Thyroid gland (tissue), 4 donors: ENCODE data around the gene UGT2A2.

ENCODE experiments used
- POLR2A ChIP-seq, 2 donors: fragments of 450-650 bp; IDR thresholded peaks; one replicate each; pipeline ENCODE4 v1.6.1; 2017; ENCODE audit warnings: antibody characterized with exemption in 2 of 2, mild to moderate bottlenecking in 2 of 2, moderate library complexity in 1 of 2
- TF ChIP-seq, protein P1 (sequence below), 6 experiments: fragments of 200-600 bp in 3 of 6; fragments of 450-650 bp in 3 of 6; sonication (generic) in 3 of 6; IDR thresholded peaks; one replicate each; pipeline ENCODE4 v1.5.1; 2016 to 2019; ENCODE audit warnings: antibody characterized with exemption in 6 of 6, mild to moderate bottlenecking in 2 of 6, inconsistent platforms in 1 of 6, moderate library complexity in 1 of 6

DNA sequence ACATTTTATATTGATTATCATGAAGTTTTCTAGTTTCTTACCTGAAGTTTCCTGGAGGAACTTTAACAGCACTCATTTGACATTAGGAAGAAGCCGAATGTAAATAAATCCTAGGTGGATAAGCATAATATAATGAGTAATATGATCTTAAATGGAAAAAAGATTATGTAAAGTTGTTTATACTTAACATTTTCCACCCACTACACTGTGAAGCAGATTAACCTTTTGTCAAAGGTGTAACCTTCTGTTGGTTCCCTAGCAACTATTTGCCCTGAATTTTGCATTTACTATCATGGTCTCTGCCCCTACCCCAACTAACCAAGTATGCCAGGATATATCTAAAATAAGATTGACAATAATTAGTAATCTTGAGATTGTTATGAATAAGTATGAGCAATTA, 13.7 kb upstream of the UGT2A2 start, which contains the start of gene UGT2A1:
- TF ChIP-seq, protein P1, sequence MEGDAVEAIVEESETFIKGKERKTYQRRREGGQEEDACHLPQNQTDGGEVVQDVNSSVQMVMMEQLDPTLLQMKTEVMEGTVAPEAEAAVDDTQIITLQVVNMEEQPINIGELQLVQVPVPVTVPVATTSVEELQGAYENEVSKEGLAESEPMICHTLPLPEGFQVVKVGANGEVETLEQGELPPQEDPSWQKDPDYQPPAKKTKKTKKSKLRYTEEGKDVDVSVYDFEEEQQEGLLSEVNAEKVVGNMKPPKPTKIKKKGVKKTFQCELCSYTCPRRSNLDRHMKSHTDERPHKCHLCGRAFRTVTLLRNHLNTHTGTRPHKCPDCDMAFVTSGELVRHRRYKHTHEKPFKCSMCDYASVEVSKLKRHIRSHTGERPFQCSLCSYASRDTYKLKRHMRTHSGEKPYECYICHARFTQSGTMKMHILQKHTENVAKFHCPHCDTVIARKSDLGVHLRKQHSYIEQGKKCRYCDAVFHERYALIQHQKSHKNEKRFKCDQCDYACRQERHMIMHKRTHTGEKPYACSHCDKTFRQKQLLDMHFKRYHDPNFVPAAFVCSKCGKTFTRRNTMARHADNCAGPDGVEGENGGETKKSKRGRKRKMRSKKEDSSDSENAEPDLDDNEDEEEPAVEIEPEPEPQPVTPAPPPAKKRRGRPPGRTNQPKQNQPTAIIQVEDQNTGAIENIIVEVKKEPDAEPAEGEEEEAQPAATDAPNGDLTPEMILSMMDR (IDR thresholded peaks at IDR 0.05), result no peak
- TF ChIP-seq POLR2A (IDR thresholded peaks at IDR 0.05), result no peak
